H1 (cell line): ENCODE measurements around the gene ONECUT2. TPM values are rescaled to one million over a fixed set of nuclear protein-coding genes. Genes with fewer than 3 reads are reported as not detected.

Experiments
- CTCF ChIA-PET: fragments of 300-600 bp; sonication (Branson Sonifier 250); formaldehyde crosslinking; loops from one replicate; lab custom pipeline; 2021; ENCODE audit not compliant: partially characterized antibody; lab: Charles Lee
- POLR2A ChIA-PET: fragments of 300-600 bp; sonication (Branson Sonifier 250); formaldehyde crosslinking; loops from one replicate; lab custom pipeline; 2021; ENCODE audit warnings: inconsistent platforms; ENCODE audit not compliant: partially characterized antibody; lab: Charles Lee
- DNase-seq, 2 experiments: peaks; one replicate each; pipeline versions ENCODE4 v3.0.0 to v3.0.0-alpha.2; 2010 to 2022; ENCODE audit warnings: low spot score in 2 of 2, low read depth in 1 of 2, mixed read lengths in 1 of 2
- FAIRE-seq: peaks from 2 replicates; lab custom pipeline; 2011; peaks lifted over from hg19 to GRCh38; lab: Jason Lieb, UNC
- H2AFZ ChIP-seq: 2 replicates; pipeline ENCODE4 v1.8.1; 2012; ENCODE audit warnings: low read length, inconsistent platforms
- H2AK5ac ChIP-seq: 2 replicates; pipeline ENCODE4 v1.6.1; 2013; ENCODE audit warnings: low read depth, low read length
- H2BK120ac ChIP-seq: replicated peaks from 2 replicates; pipeline ENCODE3; 2013; ENCODE audit warnings: low read depth, low read length, inconsistent platforms
- H2BK12ac ChIP-seq: 2 replicates; pipeline ENCODE4 v1.6.1; 2013; ENCODE audit warnings: low read depth, low read length
- H2BK15ac ChIP-seq: 2 replicates; pipeline ENCODE4 v1.6.1; 2013; ENCODE audit warnings: low read length
- H2BK20ac ChIP-seq: 2 replicates; pipeline ENCODE4 v1.6.1; 2013; ENCODE audit warnings: low read length
- H2BK5ac ChIP-seq: 2 replicates; pipeline ENCODE4 v1.6.1; 2013; ENCODE audit warnings: low read depth, low read length
- H3K14ac ChIP-seq: 2 replicates; pipeline ENCODE4 v1.6.1; 2013; ENCODE audit warnings: inconsistent platforms; ENCODE audit not compliant: insufficient read length
- H3K18ac ChIP-seq: 2 replicates; pipeline ENCODE4 v1.6.1; 2013; ENCODE audit warnings: low read length; ENCODE audit errors: extremely low read depth
- H3K23ac ChIP-seq: 2 replicates; pipeline ENCODE4 v1.6.1; 2013; ENCODE audit warnings: inconsistent platforms; ENCODE audit not compliant: insufficient read length
- H3K23me2 ChIP-seq: 2 replicates; pipeline ENCODE4 v1.6.1; 2013; ENCODE audit warnings: low read depth, low read length
- H3K27ac ChIP-seq: 2 replicates; pipeline ENCODE4 v1.6.1; 2011; ENCODE audit warnings: low read depth, low read length, inconsistent platforms
- H3K27me3 ChIP-seq, 4 experiments: replicated peaks in 1 of 4; 1 replicate in 1 of 4; 2 replicates in 3 of 4; pipeline versions ENCODE4 v1.6.1 to v1.8.1; 2011 to 2013; ENCODE audit warnings: low read length in 3 of 4, mild to moderate bottlenecking in 3 of 4, inconsistent platforms in 2 of 4, mixed read lengths in 2 of 4, moderate library complexity in 1 of 4; ENCODE audit not compliant: control insufficient read depth in 3 of 4, insufficient read depth in 3 of 4; ENCODE audit errors: extremely low read depth in 1 of 4
- H3K36me3 ChIP-seq, 4 experiments: 2 replicates each; pipeline versions ENCODE4 v1.6.1 to v1.8.1; 2011 to 2013; ENCODE audit warnings: mild to moderate bottlenecking in 4 of 4, low read length in 3 of 4, moderate library complexity in 2 of 4, control low read depth in 1 of 4, inconsistent platforms in 1 of 4; ENCODE audit not compliant: insufficient read depth in 4 of 4, control insufficient read depth in 2 of 4
- H3K4ac ChIP-seq: replicated peaks from 2 replicates; pipeline ENCODE3; 2013; ENCODE audit warnings: low read length, low read depth, mixed read lengths, inconsistent platforms; ENCODE audit not compliant: insufficient read length
- H3K4me1 ChIP-seq, 4 experiments: replicated peaks in 1 of 4; 1 replicate in 1 of 4; 2 replicates in 3 of 4; pipeline versions ENCODE4 v1.6.1 to v1.8.1; 2011 to 2013; ENCODE audit warnings: low read length in 3 of 4, inconsistent platforms in 2 of 4, mixed read lengths in 1 of 4; ENCODE audit not compliant: insufficient read depth in 4 of 4, control insufficient read depth in 3 of 4
- H3K4me2 ChIP-seq, 2 experiments: 2 replicates each; pipeline versions ENCODE4 v1.6.1 to v1.8.1; 2011 to 2013; ENCODE audit warnings: low read depth in 2 of 2, low read length in 2 of 2, control low read depth in 1 of 2, inconsistent platforms in 1 of 2, mild to moderate bottlenecking in 1 of 2; ENCODE audit not compliant: insufficient read depth in 1 of 2
- H3K4me3 ChIP-seq, 4 experiments: fragments of 200-600, 300-600 bp in 1 of 4; sonication (generic), shearing (Covaris generic), sonication (Bioruptor Twin) in 1 of 4; 2 replicates each; pipeline versions ENCODE4 v1.5.1 to v1.8.1; 2011 to 2016; ENCODE audit warnings: low read length in 4 of 4, low read depth in 3 of 4, control low read depth in 2 of 4, inconsistent platforms in 2 of 4, mild to moderate bottlenecking in 2 of 4, mixed read lengths in 1 of 4, moderate library complexity in 1 of 4; ENCODE audit not compliant: insufficient read depth in 2 of 4; ENCODE audit errors: extremely low read depth in 1 of 4
- H3K56ac ChIP-seq: replicated peaks from 2 replicates; pipeline ENCODE3; 2013; ENCODE audit warnings: low read depth, mild to moderate bottlenecking, mixed read lengths, low read length, inconsistent platforms; ENCODE audit not compliant: insufficient read length
- H3K79me1 ChIP-seq: 2 replicates; pipeline ENCODE4 v1.6.1; 2013; ENCODE audit warnings: low read depth, low read length, control low read depth
- H3K79me2 ChIP-seq, 2 experiments: 2 replicates each; pipeline versions ENCODE4 v1.6.1 to v1.8.1; 2012 to 2013; ENCODE audit warnings: low read length in 2 of 2, mild to moderate bottlenecking in 2 of 2, inconsistent platforms in 1 of 2; ENCODE audit not compliant: insufficient read depth in 2 of 2, control insufficient read depth in 1 of 2
- H3K9ac ChIP-seq, 4 experiments: replicated peaks in 1 of 4; 1 replicate in 1 of 4; 2 replicates in 3 of 4; pipeline versions ENCODE4 v1.6.1 to v1.8.1; 2011 to 2013; ENCODE audit warnings: low read depth in 3 of 4, low read length in 3 of 4, control low read depth in 2 of 4, mild to moderate bottlenecking in 2 of 4, moderate library complexity in 2 of 4, inconsistent platforms in 1 of 4; ENCODE audit errors: extremely low read depth in 1 of 4
- H3K9me3 ChIP-seq, 2 experiments: 2 replicates each; pipeline versions ENCODE4 v1.6.1 to v1.8.1; 2012 to 2013; ENCODE audit warnings: mild to moderate bottlenecking in 2 of 2, moderate library complexity in 2 of 2, control low read depth in 1 of 2, inconsistent platforms in 1 of 2, low read depth in 1 of 2, low read length in 1 of 2, mixed read lengths in 1 of 2; ENCODE audit not compliant: insufficient read depth in 2 of 2
- H4K20me1 ChIP-seq, 2 experiments: replicated peaks in 1 of 2; 2 replicates each; pipeline versions ENCODE3 to v1.8.1; 2011 to 2013; ENCODE audit warnings: inconsistent platforms in 2 of 2, low read length in 2 of 2, mild to moderate bottlenecking in 1 of 2; ENCODE audit not compliant: insufficient read depth in 2 of 2, control insufficient read depth in 1 of 2
- H4K5ac ChIP-seq: 2 replicates; pipeline ENCODE4 v1.6.1; 2013; ENCODE audit warnings: low read length, low read depth, mixed read lengths, inconsistent platforms; ENCODE audit not compliant: insufficient read length
- H4K8ac ChIP-seq: 2 replicates; pipeline ENCODE4 v1.8.0; 2013; ENCODE audit warnings: mild to moderate bottlenecking, moderate library complexity, low read length, inconsistent platforms; ENCODE audit not compliant: insufficient read depth; ENCODE audit errors: extremely low read depth
- H4K91ac ChIP-seq: replicated peaks from 2 replicates; pipeline ENCODE3; 2013; ENCODE audit warnings: low read length, mixed read lengths, inconsistent platforms; ENCODE audit not compliant: insufficient read length
- BACH1 ChIP-seq: IDR thresholded peaks from 2 replicates; pipeline ENCODE4 v1.6.1; 2012; ENCODE audit warnings: low read length, improper control_type of control experiment
- EP300 ChIP-seq, 2 experiments: IDR thresholded peaks; 1 replicate in 1 of 2; 2 replicates in 1 of 2; pipeline ENCODE4 v1.6.1; 2011 to 2012; ENCODE audit warnings: low read depth in 2 of 2, low read length in 2 of 2, mild to moderate bottlenecking in 2 of 2, borderline replicate concordance in 1 of 2, inconsistent platforms in 1 of 2, moderate library complexity in 1 of 2
- POU5F1 ChIP-seq: IDR thresholded peaks from 2 replicates; pipeline ENCODE4 v1.6.1; 2011; ENCODE audit warnings: low read depth, mild to moderate bottlenecking, low read length, moderate library complexity
- SUZ12 ChIP-seq: fragments of 200-600 bp; sonication (generic); IDR thresholded peaks from 2 replicates; pipeline ENCODE4 v1.6.1; 2012; ENCODE audit warnings: mild to moderate bottlenecking, inconsistent platforms, low read length, moderate library complexity, mixed read lengths
- TAF1 ChIP-seq: IDR thresholded peaks from 2 replicates; pipeline ENCODE4 v1.6.1; 2011; ENCODE audit warnings: mild to moderate bottlenecking, low read depth, low read length
- WGBS, 2 experiments: shearing (Covaris generic) in 1 of 2; methylation state at CpG; one replicate each; pipeline versions ENCODE4 v1.1.6 to v1.1.7; 2013 to 2015; ENCODE audit warnings: low lambda C conversion rate in 2 of 2, mixed read lengths in 2 of 2, inconsistent platforms in 1 of 2, low coverage in 1 of 2, missing lambda C conversion rate in 1 of 2; ENCODE audit not compliant: insufficient replicate concordance in 2 of 2, insufficient coverage in 1 of 2, insufficient read length in 1 of 2; ENCODE audit errors: extremely low coverage in 1 of 2, missing lambda C conversion rate in 1 of 2; 5-methylcytosine and 5-hydroxymethylcytosine counted together
- polyA plus RNA-seq, 7 experiments: library from polyadenylated mRNA; depleted of rRNA in 3 of 7; stranded (reverse) in 5 of 7; unstranded in 2 of 7; fragments of >200 nt in 5 of 7; fragments of 200-250 nt in 2 of 7; gene quantifications; 1 replicate in 5 of 7; 2 replicates in 1 of 7; 4 replicates in 1 of 7; pipeline versions ENCODE4 v1.2.1 to v1.2.3, GENCODE V29; 2011 to 2013; ENCODE audit warnings: missing spikeins in 2 of 7, mixed read lengths in 2 of 7
- total RNA-seq: library from RNA; stranded (reverse); fragmentation: NEBNext Ultra II Directional; extraction: Animal tissue kit (Norgen Biotek cat#: 25700); gene quantifications from 2 replicates; pipeline ENCODE4 v1.2.1, GENCODE V29; 2021
- TF ChIP-seq, protein P1 (sequence below): IDR thresholded peaks from 2 replicates; pipeline ENCODE4 v1.6.1; 2011; ENCODE audit warnings: low read length, improper control_type of control experiment
- TF ChIP-seq, protein P2 (sequence below): IDR thresholded peaks from 2 replicates; pipeline ENCODE4 v1.6.1; 2011; ENCODE audit warnings: low read depth, mild to moderate bottlenecking, low read length; ENCODE audit not compliant: insufficient read depth
- TF ChIP-seq, protein P3 (sequence below): IDR thresholded peaks from 2 replicates; pipeline ENCODE4 v1.6.1; 2012; ENCODE audit warnings: inconsistent platforms
- TF ChIP-seq, protein P4 (sequence below): IDR thresholded peaks from 2 replicates; pipeline ENCODE4 v1.6.1; 2012; ENCODE audit warnings: low read length, inconsistent platforms

ONECUT2 gene
- total and polyA plus RNA-seq, 2 of the 8 experiments (the other 6 are each of a cell fraction or from before 2014, with no cell fraction given): 0.38 to 1.9 TPM

DNA sequence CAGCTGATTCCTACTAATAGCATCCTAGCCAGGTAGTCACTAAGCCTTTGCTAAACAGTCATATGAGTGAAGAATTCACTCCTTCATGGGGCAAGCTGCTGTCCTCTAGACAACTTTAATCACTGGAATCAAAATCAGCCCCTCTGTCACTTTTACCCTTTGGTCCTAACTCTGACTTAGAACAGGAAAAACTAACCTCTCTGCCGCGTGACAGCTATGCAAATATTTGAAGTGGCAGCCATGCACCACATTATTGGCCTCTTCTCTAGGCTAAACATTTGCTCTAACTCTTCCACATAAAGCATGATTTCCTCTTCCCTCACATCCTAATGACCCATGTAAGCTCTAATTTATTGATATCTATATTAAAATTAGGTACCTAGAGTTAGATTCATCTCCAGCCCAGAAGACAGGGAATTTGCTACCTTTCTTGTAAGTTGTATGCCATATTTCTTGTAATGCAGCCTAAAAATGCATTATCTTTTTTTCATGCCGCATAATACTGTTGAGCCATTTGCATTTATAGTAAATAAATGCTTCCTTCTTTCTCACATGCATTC lies 12.8 kb upstream of the ONECUT2 start:
- H3K18ac ChIP-seq: no peak overlapping the region
- no peak overlapping the region for H4K8ac ChIP-seq
- H3K23ac ChIP-seq: no peak overlapping the region
- H3K27ac ChIP-seq: no peak overlapping the region
- no peaks in the 10 kb centered on the region for H4K20me1 ChIP-seq
- H2BK120ac ChIP-seq: no peak overlapping the region
- no peak overlapping the region for H4K5ac ChIP-seq
- H2AK5ac ChIP-seq: no peak overlapping the region
- FAIRE-seq (no peak), DNase-seq (no peak)
- no peak overlapping the region for H3K14ac ChIP-seq
- no peak overlapping the region for H3K4me2 ChIP-seq
- no peaks in the 10 kb centered on the region; a peak in 1 of 7 replicates for H3K4me1 ChIP-seq
- no peak overlapping the region for H4K91ac ChIP-seq
- CTCF ChIA-PET: interaction anchor here (1.0 to 1.9 kb wide), 2 partner anchors 15 to 143 kb away, joined by 3 read pairs; no protein-coding TSS in a partner anchor
- no peak overlapping the region for H3K4me3 ChIP-seq
- POLR2A ChIA-PET: no interaction called here
- H2BK12ac ChIP-seq: no peak overlapping the region
- H2BK15ac ChIP-seq: no peak overlapping the region
- H3K79me1 ChIP-seq: no peaks in the 10 kb centered on the region
- no peaks in the 10 kb centered on the region for H3K9me3 ChIP-seq
- no peak overlapping the region for H3K56ac ChIP-seq
- peaks cover 2% of the 10 kb centered on the region; the same call in 1 of the 2 replicates for H3K23me2 ChIP-seq
- H2AFZ ChIP-seq: no peak overlapping the region
- H3K27me3 ChIP-seq: peaks cover 0 to 16% (median 10%) of the 10 kb centered on the region in 4 experiments; a peak in 6 of 7 replicates
- H3K4ac ChIP-seq: no peak overlapping the region
- H3K79me2 ChIP-seq: no peaks in the 10 kb centered on the region
- WGBS, 2 experiments: 77% methylated on average over 3 of the region's 3 CpGs; no CpG with 5 or more reads in 1 of the 2 experiments
- no peak overlapping the region for H2BK20ac ChIP-seq
- H3K36me3 ChIP-seq: no peaks in the 10 kb centered on the region
- no peak overlapping the region for H2BK5ac ChIP-seq
- no peak overlapping the region for H3K9ac ChIP-seq
- TF ChIP-seq POU5F1 (no peak), SUZ12 (no peak), EP300 (IDR thresholded peaks at IDR 0.05; ENCODE audit: borderline replicate concordance in 1 of 2, low read depth in 2 of 2, low read length in 2 of 2) (no peak), TAF1 (no peak), BACH1 (no peak)
- TF ChIP-seq, protein P1, sequence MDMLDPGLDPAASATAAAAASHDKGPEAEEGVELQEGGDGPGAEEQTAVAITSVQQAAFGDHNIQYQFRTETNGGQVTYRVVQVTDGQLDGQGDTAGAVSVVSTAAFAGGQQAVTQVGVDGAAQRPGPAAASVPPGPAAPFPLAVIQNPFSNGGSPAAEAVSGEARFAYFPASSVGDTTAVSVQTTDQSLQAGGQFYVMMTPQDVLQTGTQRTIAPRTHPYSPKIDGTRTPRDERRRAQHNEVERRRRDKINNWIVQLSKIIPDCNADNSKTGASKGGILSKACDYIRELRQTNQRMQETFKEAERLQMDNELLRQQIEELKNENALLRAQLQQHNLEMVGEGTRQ: no peak
- TF ChIP-seq, protein P2, sequence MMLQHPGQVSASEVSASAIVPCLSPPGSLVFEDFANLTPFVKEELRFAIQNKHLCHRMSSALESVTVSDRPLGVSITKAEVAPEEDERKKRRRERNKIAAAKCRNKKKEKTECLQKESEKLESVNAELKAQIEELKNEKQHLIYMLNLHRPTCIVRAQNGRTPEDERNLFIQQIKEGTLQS: no peak
- TF ChIP-seq, protein P3, sequence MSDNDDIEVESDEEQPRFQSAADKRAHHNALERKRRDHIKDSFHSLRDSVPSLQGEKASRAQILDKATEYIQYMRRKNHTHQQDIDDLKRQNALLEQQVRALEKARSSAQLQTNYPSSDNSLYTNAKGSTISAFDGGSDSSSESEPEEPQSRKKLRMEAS: no peak
- TF ChIP-seq, protein P4, sequence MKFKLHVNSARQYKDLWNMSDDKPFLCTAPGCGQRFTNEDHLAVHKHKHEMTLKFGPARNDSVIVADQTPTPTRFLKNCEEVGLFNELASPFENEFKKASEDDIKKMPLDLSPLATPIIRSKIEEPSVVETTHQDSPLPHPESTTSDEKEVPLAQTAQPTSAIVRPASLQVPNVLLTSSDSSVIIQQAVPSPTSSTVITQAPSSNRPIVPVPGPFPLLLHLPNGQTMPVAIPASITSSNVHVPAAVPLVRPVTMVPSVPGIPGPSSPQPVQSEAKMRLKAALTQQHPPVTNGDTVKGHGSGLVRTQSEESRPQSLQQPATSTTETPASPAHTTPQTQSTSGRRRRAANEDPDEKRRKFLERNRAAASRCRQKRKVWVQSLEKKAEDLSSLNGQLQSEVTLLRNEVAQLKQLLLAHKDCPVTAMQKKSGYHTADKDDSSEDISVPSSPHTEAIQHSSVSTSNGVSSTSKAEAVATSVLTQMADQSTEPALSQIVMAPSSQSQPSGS: no peak
